Heart left ventricle (tissue), 16 donors: ENCODE measurements around the gene DNHD1. TPM values are rescaled to one million over a fixed set of nuclear protein-coding genes. Genes with fewer than 3 reads are reported as not detected.

Experiments used
- ATAC-seq, 4 donors: fragments of 200-7000 bp; cut with Tn5 transposase; one replicate each; pipeline ENCODE4 v1.9.1; 2020 to 2022; ENCODE audit warnings: moderate library complexity in 4 of 4, mild to moderate bottlenecking in 3 of 4, moderate number of reproducible peaks in 1 of 4
- DNase-seq, 5 donors: peaks; one replicate each; pipeline ENCODE4 v3.0.0-alpha.2; 2020
- H3K27ac ChIP-seq, 12 donors: fragments of 200-600 bp; sonication (generic) in 4 of 12; one replicate each; pipeline versions ENCODE4 v1.5.0 to v1.8.0; 2016 to 2022; ENCODE audit warnings: mild to moderate bottlenecking in 2 of 12
- H3K27me3 ChIP-seq, 9 donors: fragments of 200-600 bp; sonication (generic) in 2 of 9; one replicate each; pipeline versions ENCODE4 v1.5.1 to v1.8.0; 2016 to 2022; ENCODE audit warnings: mild to moderate bottlenecking in 3 of 9
- H3K36me3 ChIP-seq, 9 donors: fragments of 200-600 bp; sonication (generic) in 2 of 9; one replicate each; pipeline versions ENCODE4 v1.5.0 to v1.8.0; 2018 to 2022; ENCODE audit warnings: mild to moderate bottlenecking in 2 of 9
- H3K4me1 ChIP-seq, 12 donors: fragments of 200-600 bp; sonication (generic) in 4 of 12; one replicate each; pipeline versions ENCODE4 v1.5.0 to v1.8.0; 2016 to 2022; ENCODE audit warnings: mild to moderate bottlenecking in 3 of 12
- H3K4me3 ChIP-seq, 12 donors: fragments of 200-600 bp; sonication (generic) in 4 of 12; one replicate each; pipeline versions ENCODE4 v1.5.0 to v1.8.0; 2017 to 2022; ENCODE audit warnings: mild to moderate bottlenecking in 9 of 12, moderate library complexity in 4 of 12
- H3K9me3 ChIP-seq, 12 donors: fragments of 200-600 bp; sonication (generic) in 4 of 12; one replicate each; pipeline versions ENCODE4 v1.5.0 to v1.8.0; 2016 to 2022; ENCODE audit warnings: mild to moderate bottlenecking in 1 of 12
- POLR2A ChIP-seq, 2 donors: fragments of 450-650 bp; IDR thresholded peaks; one replicate each; pipeline ENCODE4 v1.6.1; 2017; ENCODE audit warnings: antibody characterized with exemption in 2 of 2, mild to moderate bottlenecking in 2 of 2, moderate library complexity in 2 of 2
- WGBS, 4 donors: extraction: QIAGEN DNeasy Blood & Tissue Kit in 2 of 4; methylation state at CpG; one replicate each; pipeline versions ENCODE4 v1.1.5 to v1.1.7; 2013 to 2018; 5-methylcytosine and 5-hydroxymethylcytosine counted together
- intact Hi-C, 10 donors: fragments of 100-400 bp; cut with DNase I; formaldehyde crosslinking; loops; one replicate each; pipeline versions ENCODE4 v1.11.1 to v1.14.2; 2022
- polyA plus RNA-seq, 2 donors: library from polyadenylated mRNA; stranded (reverse); fragments of 200-250 nt; gene quantifications; one replicate each; pipeline ENCODE4 v1.2.3, GENCODE V29; 2013
- total RNA-seq, 9 donors: library from RNA; depleted of rRNA in 2 of 9; stranded (reverse); fragments of >200 nt in 2 of 9; fragmentation: NEBNext Ultra II Directional in 3 of 9; extraction: Animal tissue kit (Norgen Biotek cat#: 25700) in 3 of 9; gene quantifications; one replicate each; pipeline versions ENCODE4 v1.1.0 to v1.2.4, GENCODE V29; 2016 to 2023
- TF ChIP-seq, protein P1 (sequence below), 12 donors: fragments of 200-600 bp; sonication (generic) in 4 of 12; IDR thresholded peaks; one replicate each; pipeline versions ENCODE4 v1.5.0 to v1.8.0; 2018 to 2022; ENCODE audit warnings: antibody characterized with exemption in 12 of 12, mild to moderate bottlenecking in 5 of 12
- donor health status: ischemic (EF 13 %, LVEDD 7.1; RV severe dilation, severe dysfunction).
- donor health status: healthy with polysubstance abuse.
- donor health status: DM: no; HTN: yes; CAD: no.
- donor health status: DM: no; HTN: no; CAD: no.
- donor health status: ischemic (EF 25% LVEDD 6.9; RV normal size, moderate dysfunction).
- donor health status: ischemic (EF 25% LVEDD 5.7; RV mildly dilated, moderate dysfunction).
- donor health status: healthy.
- donor health status: DM: yes; HTN: yes; CAD: no.
- donor health status: ischemic (EF 35%, LVEDD 5.7; RV mildly dilated, moderate dysfunction).
- donor health status: nonischemic (EF 11% LVEDD 7.7; RV severe dilation, severe dysfunction).
- donor health status: DM: yes; HTN: yes; CAD: no.
- donor health status: PGD.
- donor health status: ischemic (EF 29% LVEDD 5.4; RV normal size, mild dysfunction).
- donor health status: nonischemic (EF 23%, LVEDD 6.1; RV moderate dilation, normal function).

The DNHD1 gene
- total and polyA plus RNA-seq, 11 donors = 2.2 to 9.4 (median 5.4) TPM

DNA sequence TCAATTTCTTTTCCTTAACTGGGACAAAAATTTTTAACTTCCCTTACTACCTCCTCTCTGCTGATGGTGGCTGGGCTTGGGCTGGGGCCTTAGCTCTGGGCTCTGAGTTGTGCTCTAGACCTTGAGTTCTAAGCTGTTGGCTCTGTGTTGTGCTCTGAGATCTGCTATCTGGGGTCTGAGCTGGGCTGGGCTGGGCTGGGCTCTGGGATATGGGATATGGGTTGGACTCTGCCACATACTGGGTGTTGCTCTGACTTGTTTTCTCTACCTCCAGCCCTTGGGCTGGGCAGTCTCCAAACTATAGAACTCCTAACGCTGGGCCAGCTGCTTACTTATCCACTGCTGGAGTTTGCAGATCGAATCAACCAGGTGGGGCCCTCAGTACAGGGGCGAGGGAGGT, 41.9 kb downstream of the DNHD1 start:
- 93 to 97% (median 94%) methylated on average over 3 of the region's 3 CpGs for WGBS, 4 donors
- DNase-seq = no peak
- ATAC-seq = no peak
- Histone ChIP-seq H3K27me3 (no peaks in the 10 kb centered on the region), H3K27ac (no peak overlapping the region), H3K36me3 (peaks cover 0 to 25% (median 7%) of the 10 kb centered on the region in 9 donors), H3K9me3 (no peaks in the 10 kb centered on the region), H3K4me3 (no peak overlapping the region), H3K4me1 (no peaks in the 10 kb centered on the region)
- no peak for TF ChIP-seq POLR2A (IDR thresholded peaks at IDR 0.05)
- TF ChIP-seq, protein P1, sequence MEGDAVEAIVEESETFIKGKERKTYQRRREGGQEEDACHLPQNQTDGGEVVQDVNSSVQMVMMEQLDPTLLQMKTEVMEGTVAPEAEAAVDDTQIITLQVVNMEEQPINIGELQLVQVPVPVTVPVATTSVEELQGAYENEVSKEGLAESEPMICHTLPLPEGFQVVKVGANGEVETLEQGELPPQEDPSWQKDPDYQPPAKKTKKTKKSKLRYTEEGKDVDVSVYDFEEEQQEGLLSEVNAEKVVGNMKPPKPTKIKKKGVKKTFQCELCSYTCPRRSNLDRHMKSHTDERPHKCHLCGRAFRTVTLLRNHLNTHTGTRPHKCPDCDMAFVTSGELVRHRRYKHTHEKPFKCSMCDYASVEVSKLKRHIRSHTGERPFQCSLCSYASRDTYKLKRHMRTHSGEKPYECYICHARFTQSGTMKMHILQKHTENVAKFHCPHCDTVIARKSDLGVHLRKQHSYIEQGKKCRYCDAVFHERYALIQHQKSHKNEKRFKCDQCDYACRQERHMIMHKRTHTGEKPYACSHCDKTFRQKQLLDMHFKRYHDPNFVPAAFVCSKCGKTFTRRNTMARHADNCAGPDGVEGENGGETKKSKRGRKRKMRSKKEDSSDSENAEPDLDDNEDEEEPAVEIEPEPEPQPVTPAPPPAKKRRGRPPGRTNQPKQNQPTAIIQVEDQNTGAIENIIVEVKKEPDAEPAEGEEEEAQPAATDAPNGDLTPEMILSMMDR (IDR thresholded peaks at IDR 0.05) = no peak
- intact Hi-C loops = loop anchor here in 2 of 10 donors (5.0 to 10.0 kb wide), 2 partner anchors 56 to 148 kb away; no protein-coding TSS in a partner anchor

DNA sequence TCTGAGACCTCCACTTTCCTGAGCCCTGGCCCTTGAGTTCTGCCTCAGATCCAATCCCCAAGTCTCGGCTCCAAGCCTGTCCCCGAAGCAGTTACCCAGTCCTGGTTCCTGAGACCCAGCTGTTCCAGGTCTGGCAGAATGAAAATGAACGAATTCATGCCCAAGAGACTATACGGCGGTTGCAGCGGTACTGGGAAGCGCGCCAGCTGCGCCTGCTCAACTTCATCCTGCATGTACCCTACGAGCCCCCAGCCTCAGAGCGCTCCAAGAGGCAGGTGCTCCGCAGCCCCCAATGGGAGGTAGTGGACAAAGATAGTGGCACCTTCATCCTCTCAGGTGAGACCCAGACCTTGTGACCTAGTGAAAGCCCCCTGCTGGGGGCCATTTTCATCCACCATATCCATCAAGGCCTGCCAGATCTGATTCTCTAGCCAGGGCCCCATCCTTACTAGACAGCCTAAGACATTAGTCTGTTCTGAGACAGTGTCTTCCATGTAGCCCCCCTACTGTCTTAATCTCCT, 42.7 kb downstream of the DNHD1 start:
- intact Hi-C loops = loop anchor here in 2 of 10 donors (5.0 to 10.0 kb wide), 2 partner anchors 55 to 147 kb away; no protein-coding TSS in a partner anchor
- 83 to 96% (median 92%) methylated on average over 6 to 12 of the region's 12 CpGs for WGBS, 4 donors
- peak in 1 of 4 donors; percentile 19 for ATAC-seq

DNA sequence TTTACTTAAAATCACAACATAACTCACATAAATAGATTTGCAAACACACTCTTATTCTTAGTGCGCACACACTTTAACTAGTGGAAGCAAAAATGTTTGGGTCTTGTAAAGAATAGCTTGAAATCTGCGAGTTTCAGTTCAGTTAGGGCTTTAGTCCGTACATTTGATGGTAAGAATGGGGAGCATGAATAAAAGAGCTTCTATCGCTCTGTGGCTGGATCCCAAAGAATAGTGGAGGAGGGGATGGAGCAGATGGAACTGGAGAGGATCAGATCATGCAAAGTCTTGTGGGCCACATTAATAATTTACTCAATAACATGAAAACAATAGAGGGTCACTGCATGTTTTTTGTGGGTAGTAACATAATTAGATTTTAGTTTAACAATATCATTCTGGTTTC, 44.3 kb downstream of the DNHD1 start:
- intact Hi-C loops = no loop called here

More for the DNA sequence above, 42.7 kb downstream of the DNHD1 start:
- H3K4me1 ChIP-seq = no peaks in the 10 kb centered on the region
- no peak overlapping the region for H3K27ac ChIP-seq
- no peaks in the 10 kb centered on the region for H3K27me3 ChIP-seq
- no peak overlapping the region for H3K4me3 ChIP-seq
- no peaks in the 10 kb centered on the region for H3K9me3 ChIP-seq
- TF ChIP-seq, protein P1 (IDR thresholded peaks at IDR 0.05) = no peak
- no peak for TF ChIP-seq POLR2A (IDR thresholded peaks at IDR 0.05)
- H3K36me3 ChIP-seq = peaks cover 0 to 24% (median under 1%) of the 10 kb centered on the region in 9 donors
- no peak for DNase-seq

DNA sequence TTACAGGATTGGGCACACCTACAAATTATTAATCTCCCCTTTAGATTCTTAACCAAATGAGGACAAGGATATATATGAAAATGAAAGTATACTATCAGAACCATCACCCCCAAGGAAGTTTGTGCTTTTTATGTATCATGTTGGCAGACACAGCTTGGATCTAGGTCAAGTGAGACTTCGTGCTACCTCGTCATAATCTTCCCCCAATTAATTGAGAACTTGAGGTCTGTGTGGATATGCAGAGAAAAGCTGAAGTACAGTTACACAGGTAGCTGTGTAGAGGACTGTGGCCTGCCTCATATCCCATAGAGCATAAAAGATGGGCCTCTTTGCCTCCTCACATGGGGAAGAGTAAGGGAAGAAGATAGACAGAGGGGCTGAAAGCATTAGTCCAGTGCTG, 45.6 kb downstream of the DNHD1 start:
- TF ChIP-seq POLR2A (IDR thresholded peaks at IDR 0.05) = no peak
- TF ChIP-seq, protein P1 (IDR thresholded peaks at IDR 0.05) = no peak
- ATAC-seq (no peak), DNase-seq (no peak)
- 70 to 89% (median 75%) methylated on average over 2 of the region's 2 CpGs for WGBS, 4 donors
- Histone ChIP-seq H3K4me3 (no peak overlapping the region), H3K9me3 (no peaks in the 10 kb centered on the region), H3K27me3 (no peaks in the 10 kb centered on the region), H3K27ac (no peak overlapping the region), H3K4me1 (peaks cover 0 to 17% (median 0%) of the 10 kb centered on the region in 12 donors), H3K36me3 (peaks cover 0 to 26% (median 8%) of the 10 kb centered on the region in 9 donors)
- intact Hi-C loops = no loop called here

More for the DNA sequence above, 44.3 kb downstream of the DNHD1 start:
- Histone ChIP-seq H3K9me3 (no peaks in the 10 kb centered on the region), H3K27me3 (no peaks in the 10 kb centered on the region), H3K36me3 (peaks cover 0 to 20% (median 7%) of the 10 kb centered on the region in 9 donors), H3K4me3 (no peak overlapping the region), H3K27ac (no peak overlapping the region), H3K4me1 (peaks cover 0 to 10% (median 0%) of the 10 kb centered on the region in 12 donors)
- ATAC-seq (no peak), DNase-seq (no peak)
- WGBS, 4 donors = 71 to 91% (median 73%) methylated on average over 4 of the region's 4 CpGs
- TF ChIP-seq, protein P1 (IDR thresholded peaks at IDR 0.05) = no peak
- no peak for TF ChIP-seq POLR2A (IDR thresholded peaks at IDR 0.05)
